Ammon's horn (tissue), 1 donor: ENCODE measurements around the gene SLAIN1.
"Not testable (repeated sequence)": the region's sequence is repeated elsewhere in the genome, so short reads cannot be mapped to it uniquely, and the experiment has no call there.

ENCODE experiments used
- DNase-seq: peaks from one replicate; pipeline ENCODE4 v3.0.0-alpha.2; 2016; ENCODE audit warnings: low spot score

The SLAIN1 gene

DNA sequence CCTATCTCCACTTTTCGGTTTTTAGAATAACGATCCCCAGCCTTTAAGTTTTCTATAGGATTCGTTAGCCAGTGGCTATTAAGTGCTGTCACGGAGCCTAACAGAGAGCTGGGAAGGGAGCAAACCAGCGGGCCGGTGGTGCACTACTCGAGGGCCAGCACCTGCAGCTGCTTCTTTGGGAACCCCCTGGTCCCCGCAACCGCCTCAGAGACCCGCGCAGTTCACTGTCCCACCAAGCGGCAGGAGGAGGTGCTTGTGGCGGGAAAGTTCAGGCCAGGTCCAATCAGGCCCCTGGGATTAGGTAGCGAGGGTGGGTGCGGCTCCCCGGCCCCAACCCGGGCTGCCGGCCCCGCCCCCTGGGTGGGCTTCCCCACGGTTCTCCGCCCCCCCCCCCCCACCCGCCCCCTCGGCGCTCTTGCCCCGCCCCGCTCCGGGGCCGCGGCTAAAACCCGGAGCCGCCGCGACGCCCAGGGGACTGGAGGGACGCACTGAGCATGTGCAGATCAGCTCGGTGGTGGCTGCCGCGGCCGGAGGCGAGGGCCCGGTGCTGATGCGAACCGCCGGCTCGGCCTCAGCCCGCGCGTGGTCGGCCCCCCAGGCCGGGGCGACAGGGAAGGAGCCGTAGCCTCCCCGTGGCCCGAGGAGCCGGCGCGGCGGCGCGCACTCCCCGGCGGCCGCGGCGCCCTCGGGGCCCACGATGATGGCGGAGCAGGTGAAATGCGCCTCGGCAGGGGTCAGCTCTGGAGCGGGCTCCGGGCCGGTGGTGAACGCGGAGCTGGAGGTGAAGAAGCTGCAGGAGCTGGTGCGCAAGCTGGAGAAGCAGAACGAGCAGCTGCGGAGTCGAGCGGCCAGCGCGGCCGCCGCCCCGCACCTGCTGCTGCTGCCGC is at the start of gene SLAIN1:
Gene SLAIN1 (plus strand): TSS at position 471 of the 887 bp plus-strand sequence. CDS start 227 bp downstream, at position 698.
- peak; percentile 94 for DNase-seq

DNA sequence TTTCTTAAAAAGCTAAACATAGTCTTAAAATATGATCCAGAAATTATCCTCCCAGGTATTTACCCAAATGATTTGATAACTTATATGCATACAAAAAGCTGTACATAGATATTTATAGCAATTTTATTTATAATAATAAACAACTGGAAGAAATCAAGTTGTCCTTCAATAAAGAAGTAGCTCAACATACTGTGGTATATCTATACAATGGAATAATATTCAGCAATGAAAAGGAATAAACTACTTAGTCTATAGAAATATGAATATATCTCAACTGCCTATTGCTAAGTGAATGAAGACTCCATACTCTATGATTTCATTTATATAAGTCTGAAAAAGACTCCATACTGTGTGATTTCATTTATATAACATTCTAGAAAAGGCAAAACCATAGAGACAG is 47.1 kb upstream of the SLAIN1 start:
- no peak for DNase-seq

DNA sequence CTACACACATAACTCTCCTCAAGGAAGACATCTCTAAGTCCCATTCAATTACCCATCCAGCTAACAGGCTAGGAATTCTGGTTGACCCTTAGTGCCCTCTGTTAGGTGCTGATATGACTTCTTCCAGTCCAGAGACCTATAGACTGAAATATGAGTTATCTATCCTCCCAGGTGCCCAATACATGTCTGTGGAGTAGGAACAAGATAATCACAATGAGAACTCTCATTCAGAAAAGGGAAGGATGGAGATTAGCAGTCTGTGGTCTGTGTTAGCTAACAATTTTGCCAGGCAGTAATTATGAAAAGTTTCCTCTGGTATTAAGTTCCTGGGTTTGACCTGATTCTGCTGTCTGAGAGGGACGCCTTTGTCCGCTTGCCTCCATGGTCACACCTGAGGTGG is 44.2 kb upstream of the SLAIN1 start:
- DNase-seq: no peak

DNA sequence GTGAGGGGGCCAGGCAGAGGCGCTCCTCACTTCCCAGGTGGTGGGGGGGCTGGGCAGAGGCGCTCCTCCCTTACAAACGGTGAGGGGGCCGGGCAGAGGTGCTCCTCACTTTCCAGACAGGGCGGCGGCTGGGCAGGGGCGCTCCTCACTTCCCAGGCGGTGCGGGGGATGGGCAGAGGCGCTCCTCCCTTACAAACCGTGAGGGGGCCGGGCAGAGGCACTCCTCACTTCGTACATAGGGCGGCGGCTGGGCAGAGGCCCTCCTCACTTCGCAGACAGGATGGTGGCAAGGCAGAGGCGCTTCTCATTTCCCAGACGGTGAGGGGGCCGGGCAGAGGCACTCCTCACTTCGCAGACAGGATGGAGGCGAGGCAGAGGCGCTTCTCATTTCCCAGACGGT is 37.5 kb upstream of the SLAIN1 start:
- DNase-seq: not testable (repeated sequence)

DNA sequence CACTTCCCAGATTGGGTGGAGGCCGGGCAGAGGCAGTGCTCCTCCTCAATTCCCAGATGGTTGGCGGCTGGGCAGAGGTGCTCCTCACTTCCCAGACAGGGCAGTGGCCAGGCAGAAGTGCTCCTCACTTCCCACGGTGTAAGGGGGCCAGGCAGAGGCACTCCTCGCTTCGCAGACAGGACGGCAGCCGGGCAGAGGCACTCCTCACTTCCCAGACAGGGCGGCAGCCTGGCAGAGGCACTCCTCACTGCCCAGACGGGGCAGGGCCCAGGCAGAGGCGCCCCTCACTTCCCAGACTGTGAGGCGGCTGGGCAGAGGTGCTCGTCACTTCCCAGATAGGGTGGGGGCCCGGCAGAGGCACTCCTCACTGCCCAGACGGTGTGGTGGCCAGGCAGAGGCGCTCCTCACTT is 36.6 kb upstream of the SLAIN1 start:
- DNase-seq: no peak

DNA sequence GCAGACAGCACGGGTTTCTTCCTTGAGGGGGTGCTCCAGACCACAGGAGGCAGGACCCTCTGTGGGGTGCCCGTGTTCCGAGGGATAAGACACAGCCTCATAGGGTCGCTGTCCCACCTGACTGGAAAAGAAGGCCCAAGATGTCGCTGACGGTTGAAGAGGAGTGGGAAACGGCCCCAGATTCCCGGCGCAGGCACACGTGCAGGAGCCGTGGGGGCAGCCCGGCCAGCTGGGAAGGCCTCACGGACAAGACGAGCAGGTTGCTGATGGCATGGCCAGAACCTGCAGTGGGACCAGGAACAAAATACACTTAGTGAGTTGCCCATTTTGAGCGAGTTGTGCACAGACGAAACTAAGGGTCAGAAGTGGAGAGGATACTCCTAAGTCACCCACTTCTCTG is 35.2 kb upstream of the SLAIN1 start:
- not testable (repeated sequence) for DNase-seq

DNA sequence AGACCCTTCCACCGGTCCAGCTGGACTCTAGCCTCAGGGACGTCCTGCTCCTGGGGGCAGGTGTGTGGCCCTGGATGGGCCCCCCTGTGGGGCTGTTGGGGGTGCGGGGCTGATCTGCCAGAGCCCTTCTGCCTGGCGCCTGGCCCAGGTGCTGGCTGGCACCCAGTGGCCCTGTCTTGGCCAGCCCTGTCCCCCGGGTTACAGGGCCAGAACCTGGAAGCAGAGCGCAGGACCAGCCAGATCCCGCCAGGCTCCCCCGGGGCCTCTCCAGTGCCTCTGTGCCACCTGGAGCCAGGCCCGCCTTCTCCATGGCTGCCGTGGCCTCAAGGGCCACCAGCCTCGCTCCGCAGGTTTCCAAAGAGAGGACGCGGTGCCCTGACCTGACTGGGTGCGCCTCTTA is 34.7 kb upstream of the SLAIN1 start:
- not testable (repeated sequence) for DNase-seq

DNA sequence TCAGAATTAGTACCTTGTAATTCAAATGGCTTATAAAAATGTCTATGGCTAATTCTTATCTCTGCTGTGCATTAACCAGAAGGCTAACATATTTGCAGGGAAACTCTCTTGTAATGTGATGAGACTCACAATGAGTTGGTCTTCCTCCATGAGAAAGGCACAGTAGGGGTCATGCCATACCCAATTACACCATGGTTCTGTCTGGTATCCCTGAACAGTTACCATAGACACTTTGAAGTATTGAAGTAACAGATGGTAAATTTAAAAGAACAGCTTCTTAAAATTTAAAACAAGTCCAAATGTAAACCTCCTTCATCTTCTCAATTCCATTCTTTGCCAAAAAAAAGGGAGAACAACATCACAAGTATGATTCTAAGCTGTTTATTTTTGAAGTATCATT is 22.6 kb upstream of the SLAIN1 start:
- DNase-seq: no peak

DNA sequence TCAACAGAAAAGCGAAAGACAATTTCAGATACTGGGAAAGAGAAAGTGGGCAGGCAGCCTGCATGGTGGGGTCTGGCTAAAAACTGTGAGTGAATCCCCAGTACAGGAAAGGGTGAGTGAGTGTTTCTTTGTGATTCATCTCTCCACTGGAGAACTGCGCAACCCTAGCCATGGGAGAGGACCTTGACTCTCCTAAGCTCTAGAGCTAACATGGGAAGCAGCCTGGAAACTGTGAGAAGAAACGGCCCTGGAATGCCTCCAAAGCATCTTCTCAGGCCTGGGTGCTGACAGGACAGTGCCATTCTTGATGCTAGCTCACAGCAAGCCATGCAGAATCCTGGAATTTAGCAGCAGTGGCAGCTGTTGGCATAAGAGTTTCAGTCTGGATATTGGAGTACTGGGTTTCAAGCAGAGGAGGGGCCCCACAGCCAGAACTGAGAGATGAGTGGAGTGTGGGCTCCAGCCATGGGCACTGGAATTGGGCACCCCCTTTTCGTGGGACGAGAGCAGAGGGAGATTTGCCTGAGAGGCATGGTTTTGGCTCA is 18.7 kb upstream of the SLAIN1 start:
- DNase-seq: no peak

DNA sequence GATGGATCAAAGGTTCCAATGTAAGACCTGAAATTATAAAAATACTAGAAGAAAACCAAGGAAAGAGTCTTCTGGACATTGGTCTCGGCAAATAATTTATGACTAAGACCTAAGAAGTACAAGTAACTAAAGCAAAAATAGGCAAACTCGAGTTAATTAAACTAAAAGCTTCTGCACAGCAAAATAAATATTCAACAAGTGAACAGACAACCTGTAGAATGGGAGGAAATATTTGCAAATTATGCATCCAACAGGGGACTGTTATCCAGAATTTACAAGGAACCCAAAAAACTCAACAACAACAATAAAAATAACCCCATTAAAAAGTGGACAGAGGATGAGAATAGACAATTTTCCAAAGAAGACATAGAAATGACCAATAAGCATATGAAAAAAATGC is 9.7 kb upstream of the SLAIN1 start:
- no peak for DNase-seq

DNA sequence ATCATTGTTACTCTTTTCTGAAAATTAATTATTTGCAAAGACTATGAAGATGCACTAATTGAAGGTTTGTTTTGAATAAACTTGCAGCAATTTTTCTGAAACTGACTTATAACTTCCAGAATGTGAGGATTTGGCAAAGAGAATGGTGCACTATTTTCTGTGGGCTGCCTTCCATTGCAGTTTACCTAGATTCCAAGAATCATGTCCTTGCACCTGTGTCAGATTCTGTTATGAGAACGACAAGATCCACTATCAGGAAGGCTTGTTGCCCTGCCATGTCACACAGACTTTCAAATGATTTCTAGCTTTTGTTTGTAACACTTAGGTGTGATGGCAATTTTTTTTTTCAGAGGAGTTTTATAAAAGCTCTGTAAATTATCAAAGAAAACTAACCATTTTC is 5.6 kb upstream of the SLAIN1 start:
- no peak for DNase-seq

DNA sequence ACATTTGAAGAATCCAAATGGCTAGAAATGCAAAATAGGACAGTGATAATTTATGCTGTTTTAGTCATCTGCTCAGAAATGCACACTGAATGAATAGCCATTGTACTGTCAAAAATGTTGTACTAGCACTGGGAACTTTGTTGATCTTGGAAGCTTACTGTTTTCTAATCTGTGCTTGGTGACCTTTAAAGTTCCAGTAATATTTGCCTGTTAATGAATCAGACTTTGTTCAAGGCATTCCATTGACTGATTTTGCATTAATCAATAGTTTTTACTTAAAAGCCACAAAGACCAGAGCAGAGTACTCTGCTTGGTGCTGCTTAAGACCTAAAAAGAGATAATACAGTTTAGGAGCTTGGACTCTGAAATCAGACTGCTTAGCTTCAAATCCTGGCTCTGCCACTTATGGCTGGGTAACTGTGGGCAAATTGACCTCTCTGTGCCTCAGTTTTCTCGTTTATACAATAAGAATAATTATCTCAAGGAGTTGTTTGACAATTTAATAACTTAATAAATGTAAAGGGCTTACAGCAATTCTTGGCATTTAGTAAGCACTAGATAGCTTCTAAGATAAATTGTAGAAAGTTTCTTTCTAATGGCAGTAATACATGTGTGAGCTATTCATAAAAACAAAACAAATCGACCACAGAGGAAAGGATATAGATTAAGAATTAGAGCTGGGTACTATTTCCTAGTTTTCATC is 4.6 kb upstream of the SLAIN1 start:
- peak; percentile 51 for DNase-seq

DNA sequence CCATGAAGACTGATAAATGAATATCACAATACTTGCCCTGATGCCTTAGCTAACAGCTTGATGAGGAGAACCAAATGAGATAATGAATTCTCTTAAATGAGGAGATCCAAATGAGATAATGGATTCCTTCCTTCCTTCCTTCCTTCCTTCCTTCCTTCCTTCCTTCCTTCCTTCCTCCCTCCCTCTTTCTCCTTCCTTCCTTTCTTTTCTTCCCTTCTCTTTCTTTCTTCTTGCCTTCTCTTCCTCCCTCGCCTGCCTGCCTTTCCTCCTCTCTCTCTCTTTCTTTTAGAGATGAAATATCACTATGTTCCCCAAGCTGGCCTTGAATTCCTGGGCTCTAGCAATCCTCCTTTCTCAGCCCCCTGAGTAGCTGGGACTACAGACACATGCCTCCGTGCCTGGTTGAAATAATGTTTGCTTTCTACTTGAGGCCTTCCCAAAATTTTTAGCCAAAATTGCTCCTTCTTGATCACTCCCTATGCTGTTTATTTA is 4.0 kb upstream of the SLAIN1 start:
- DNase-seq: no peak

DNA sequence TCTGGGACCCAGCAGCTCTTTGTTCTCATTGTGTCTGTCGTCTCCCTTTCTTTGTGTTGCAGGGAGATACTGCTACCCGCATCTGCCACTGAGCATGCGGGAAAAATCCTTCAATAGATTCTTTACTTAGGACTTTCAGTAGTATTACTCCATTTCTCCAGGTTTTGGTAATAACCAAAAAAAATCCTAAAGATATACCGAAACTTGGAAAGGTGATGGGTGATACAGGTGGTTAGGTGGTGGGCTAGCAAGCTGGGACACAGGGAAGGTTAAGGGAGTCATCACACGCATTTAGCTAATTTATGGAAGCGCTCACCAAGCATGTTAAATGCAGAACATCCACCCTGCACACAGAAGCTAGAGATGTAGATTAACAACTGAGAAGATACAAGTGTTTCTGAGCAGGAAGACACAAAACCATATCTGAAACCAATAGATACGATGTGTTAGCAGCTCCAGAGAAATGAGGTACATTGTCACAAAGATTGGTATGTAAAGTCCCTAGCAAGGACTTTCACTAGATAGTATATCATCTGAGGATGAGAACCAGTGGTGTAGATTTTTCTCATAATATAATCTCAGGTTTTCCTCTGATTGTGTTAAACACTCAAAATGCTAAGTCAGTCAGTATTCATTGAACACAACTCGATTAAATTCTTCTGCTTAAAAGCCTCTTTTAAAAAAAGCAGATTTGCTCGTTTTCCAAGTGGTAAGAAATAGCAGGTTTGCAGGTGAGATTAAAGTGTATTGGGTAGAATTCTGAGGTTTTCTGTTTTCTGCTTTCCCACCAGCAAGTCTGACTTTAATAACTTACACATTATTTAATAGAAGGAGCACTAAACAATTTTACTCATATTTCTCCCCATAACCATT is 1.2 kb upstream of the SLAIN1 start:
- DNase-seq: peak; percentile 70

DNA sequence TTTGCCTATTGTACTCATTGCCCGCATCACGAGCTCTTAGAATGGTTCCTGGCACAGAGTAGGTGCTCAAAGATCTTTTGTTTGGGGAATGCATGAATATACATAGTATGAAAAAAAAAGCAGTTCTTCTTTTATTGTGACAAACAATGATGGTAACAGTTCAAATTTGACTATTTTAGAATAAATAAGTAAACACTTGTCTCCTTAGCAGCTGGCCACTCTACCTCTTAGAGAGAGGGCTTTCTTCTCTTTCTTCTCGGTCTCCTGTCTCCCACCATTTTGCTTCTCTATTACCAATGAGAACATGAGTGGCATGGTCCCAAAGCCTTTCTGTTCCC is 639 bp upstream of the SLAIN1 start:
- DNase-seq: no peak

DNA sequence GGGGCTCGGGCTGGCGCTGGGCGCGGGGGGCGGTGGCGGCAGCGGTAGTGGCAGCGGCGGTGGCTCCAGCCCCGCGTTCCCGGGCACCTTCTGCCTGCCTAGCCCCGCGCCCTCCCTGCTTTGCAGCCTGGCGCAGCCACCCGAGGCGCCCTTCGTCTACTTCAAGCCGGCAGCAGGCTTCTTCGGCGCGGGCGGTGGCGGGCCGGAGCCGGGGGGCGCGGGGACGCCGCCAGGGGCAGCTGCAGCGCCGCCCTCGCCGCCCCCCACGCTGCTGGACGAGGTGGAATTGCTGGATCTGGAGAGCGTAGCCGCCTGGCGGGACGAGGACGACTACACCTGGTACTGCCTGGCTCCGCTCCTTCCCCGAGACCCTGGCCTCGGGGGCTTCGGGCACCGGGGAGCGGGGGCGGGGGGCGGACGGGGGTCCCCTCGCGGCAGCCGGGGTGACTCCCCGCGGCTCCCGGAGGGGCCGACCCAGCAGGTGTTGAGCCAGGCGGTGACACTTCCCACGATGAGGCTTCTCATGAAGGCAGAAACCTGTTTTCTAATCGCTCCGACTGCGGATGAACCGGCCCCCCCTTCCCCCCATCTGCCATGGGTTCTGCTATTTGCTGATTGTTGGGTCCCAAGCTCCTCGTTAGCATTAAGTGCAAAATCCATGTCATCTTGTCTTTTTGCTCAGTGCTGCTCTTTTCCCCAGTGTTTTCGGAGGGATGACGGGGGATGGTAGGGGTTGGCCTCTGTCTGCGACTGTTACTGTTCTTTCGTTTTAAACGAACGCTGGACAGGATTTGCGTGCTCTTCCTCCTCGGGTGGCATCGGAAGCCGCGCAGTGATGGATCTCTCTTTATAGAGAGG is 943 bp downstream of the SLAIN1 start:
- DNase-seq: peak; percentile 71

DNA sequence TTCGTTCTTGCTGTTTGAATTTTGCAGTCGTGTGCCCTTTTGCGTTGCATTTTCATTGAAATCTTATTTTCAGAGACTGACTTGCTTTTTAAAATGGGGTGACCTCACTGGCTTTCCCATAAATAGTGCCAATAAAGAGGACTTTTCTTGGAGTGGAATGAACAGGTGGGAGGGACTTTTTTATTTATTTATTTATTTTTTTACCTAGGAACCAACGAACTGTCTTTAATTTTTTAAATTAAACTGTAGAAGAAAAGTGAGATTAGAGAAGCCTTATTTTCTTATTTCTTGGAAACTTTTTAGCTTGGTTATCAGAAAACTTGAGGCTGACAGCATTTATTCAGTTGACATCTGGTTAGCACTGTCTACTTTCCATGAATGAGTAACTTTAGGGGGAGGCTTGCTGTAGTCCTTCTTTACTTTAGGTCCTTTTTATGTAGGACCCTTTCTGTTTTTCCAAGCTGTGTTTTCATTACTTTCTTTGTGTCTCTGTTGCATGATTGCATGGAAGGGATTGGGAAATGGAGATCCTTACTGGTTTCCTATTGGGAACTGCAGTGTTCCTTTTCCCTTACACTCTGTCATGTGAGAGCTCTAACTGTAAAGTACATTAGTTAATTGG is 1.7 kb downstream of the SLAIN1 start:
- DNase-seq: no peak

DNA sequence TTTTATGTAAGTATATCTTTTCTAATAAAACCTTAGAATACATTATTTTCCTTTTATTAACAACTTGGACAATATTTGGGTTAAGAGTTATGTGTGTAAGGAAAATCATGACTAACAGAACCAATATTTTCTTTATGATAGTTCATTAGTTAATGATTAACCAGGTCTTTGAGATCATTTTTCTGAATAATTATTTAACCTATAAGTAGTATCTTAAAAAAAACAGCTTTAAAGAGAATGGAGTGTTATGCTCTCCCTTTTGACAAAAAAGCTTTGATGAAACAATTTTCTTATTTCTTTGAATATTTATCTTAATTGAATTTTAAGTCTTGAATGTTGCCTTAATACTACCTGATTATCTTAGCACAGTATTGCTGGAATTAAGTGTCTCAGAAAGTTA is 3.8 kb downstream of the SLAIN1 start:
- DNase-seq: no peak

DNA sequence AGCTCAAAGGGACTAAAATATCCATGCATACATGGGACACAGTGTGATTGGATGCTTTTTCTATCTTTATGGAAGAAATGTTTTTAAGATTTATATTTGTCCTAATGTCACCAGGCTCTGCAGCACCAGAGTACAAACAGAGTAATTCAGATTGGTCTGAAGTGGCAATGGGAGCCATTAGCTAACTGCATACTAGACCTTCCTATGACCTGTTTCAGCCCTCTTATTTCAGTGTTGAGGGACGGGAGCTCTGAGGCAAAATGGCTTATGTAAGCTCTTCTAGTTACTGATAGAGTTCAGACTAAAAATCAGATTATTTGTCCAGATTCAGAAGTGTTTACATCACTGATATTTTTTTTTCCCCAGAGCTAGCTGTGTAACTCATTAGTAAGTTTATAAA is 4.9 kb downstream of the SLAIN1 start:
- DNase-seq: no peak

DNA sequence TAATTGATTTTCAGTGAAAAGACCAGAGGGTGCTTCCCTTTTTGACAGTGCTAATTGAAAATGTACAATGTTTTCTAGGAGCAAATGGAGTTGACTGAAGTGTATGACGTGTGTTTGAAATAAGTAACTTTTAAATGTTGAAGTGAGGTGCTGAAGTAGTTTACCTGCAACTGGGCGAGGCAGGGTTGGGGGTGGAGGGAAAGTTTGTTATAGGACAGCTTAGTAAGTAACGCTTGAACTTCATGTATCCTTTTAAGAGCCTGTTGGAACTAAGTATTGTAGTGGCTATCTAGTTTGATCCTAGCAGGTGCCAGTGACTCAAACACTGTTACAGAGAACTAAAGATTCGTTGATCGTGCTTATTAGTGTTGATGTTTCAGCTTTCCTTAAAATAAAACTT is 5.9 kb downstream of the SLAIN1 start:
- DNase-seq: no peak
